ENCODE results near the gene SFTPB. TPM values are rescaled to one million over a fixed set of nuclear protein-coding genes. Genes with fewer than 3 reads are reported as not detected.
A peak's percentile ranks its signal among the peaks of the same experiment; 100 is the strongest.

Gene SFTPB
- total and polyA plus RNA-seq, 4 donors = not detected

DNA sequence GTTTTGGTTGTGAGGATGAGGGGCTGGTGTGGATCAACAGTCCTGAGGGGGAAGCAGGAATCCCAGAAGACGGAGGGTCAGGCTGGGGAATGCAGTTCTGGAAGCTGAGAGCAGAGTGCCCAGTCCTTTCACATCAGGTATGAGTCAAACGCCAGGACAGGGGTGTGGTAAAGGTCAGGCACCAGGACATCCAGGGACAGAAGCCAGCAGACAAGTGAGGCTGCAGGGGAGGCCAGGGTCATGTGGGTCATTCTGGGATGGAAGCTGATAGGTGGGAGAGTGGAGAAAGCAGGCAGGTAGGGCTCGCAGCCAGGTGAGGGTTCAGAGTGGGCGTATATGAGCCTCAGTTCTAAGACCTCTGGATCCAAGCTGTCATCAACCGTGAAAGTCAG, 13.4 kb upstream of the SFTPB start:
- TF ChIP-seq TAF1 (conservative IDR thresholded peaks at IDR 0.05) (no peak), SP1 (IDR thresholded peaks at IDR 0.05) (peak; percentile 40), NR2F2 (IDR thresholded peaks at IDR 0.05) (peak; percentile 60), RXRA (IDR thresholded peaks at IDR 0.05) (peak; percentile 68 to 71), GABPA (IDR thresholded peaks at IDR 0.05 in 1 of 2, conservative IDR thresholded peaks at IDR 0.05 in 1 of 2) (no peak), HNF4A (conservative IDR thresholded peaks at IDR 0.05) (peak; percentile 33 to 35), REST (IDR thresholded peaks at IDR 0.05) (no peak)
- Histone ChIP-seq H3K9me3 (ENCODE audit: control insufficient read depth in 4 of 4, low read length in 3 of 4) (no peaks in the 10 kb centered on the region), H3K27me3 (ENCODE audit: control insufficient read depth in 4 of 4, insufficient read depth in 4 of 4, low read length in 3 of 4) (no peaks in the 10 kb centered on the region), H3K9ac (ENCODE audit: low read depth in 1 of 2, low read length in 2 of 2) (no peak overlapping the region), H3K4me3 (ENCODE audit: low read depth in 1 of 3, low read length in 3 of 3) (no peak overlapping the region), H3K4me1 (ENCODE audit: control insufficient read depth in 4 of 4, insufficient read depth in 4 of 4, low read length in 3 of 4) (peaks cover 2 to 8% (median 5%) of the 10 kb centered on the region in 4 donors), H3K27ac (ENCODE audit: low read depth in 1 of 2, low read length in 2 of 2) (no peak overlapping the region), H3K36me3 (ENCODE audit: control insufficient read depth in 4 of 4, insufficient read depth in 3 of 4, low read depth in 1 of 4, low read length in 3 of 4) (no peaks in the 10 kb centered on the region)
- 68% methylated on average over 5 of the region's 5 CpGs for WGBS
- no peak for DNase-seq (ENCODE audit: low spot score)

GRCh38 chr2:85680707-85681371, 12.8 kb upstream of the SFTPB start:
- Histone ChIP-seq H3K27ac (ENCODE audit: low read depth in 1 of 2, low read length in 2 of 2) (no peak overlapping the region), H3K36me3 (ENCODE audit: control insufficient read depth in 4 of 4, insufficient read depth in 3 of 4, low read depth in 1 of 4, low read length in 3 of 4) (no peaks in the 10 kb centered on the region), H3K4me1 (ENCODE audit: control insufficient read depth in 4 of 4, insufficient read depth in 4 of 4, low read length in 3 of 4) (peaks cover 2 to 8% (median 5%) of the 10 kb centered on the region in 4 donors), H3K27me3 (ENCODE audit: control insufficient read depth in 4 of 4, insufficient read depth in 4 of 4, low read length in 3 of 4) (no peaks in the 10 kb centered on the region), H3K4me3 (ENCODE audit: low read depth in 1 of 3, low read length in 3 of 3) (no peak overlapping the region), H3K9ac (ENCODE audit: low read depth in 1 of 2, low read length in 2 of 2) (no peak overlapping the region), H3K9me3 (ENCODE audit: control insufficient read depth in 4 of 4, low read length in 3 of 4) (no peaks in the 10 kb centered on the region)
- DNase-seq (ENCODE audit: low spot score) = no peak
- WGBS = 87% methylated on average over 2 of the region's 2 CpGs
- TF ChIP-seq ATF3 (IDR thresholded peaks at IDR 0.05) (no peak), HNF4G (IDR thresholded peaks at IDR 0.05) (no peak), RXRA (IDR thresholded peaks at IDR 0.05) (no peak), HNF4A (conservative IDR thresholded peaks at IDR 0.05) (no peak), FOXA2 (IDR thresholded peaks at IDR 0.05) (no peak), GABPA (IDR thresholded peaks at IDR 0.05 in 1 of 2, conservative IDR thresholded peaks at IDR 0.05 in 1 of 2) (no peak), TAF1 (conservative IDR thresholded peaks at IDR 0.05) (no peak), REST (IDR thresholded peaks at IDR 0.05) (no peak), JUND (IDR thresholded peaks at IDR 0.05) (no peak)

Data from liver (tissue), 9 donors.